ENCODE measurements around the gene EDDM3A.

EDDM3A gene

GRCh38 chr14:20742132-20742531 is 3.6 kb upstream of the EDDM3A start:
- H3K4me3 ChIP-seq (ENCODE audit: low read length), result no peak overlapping the region
- H3K4me1 ChIP-seq (ENCODE audit: control insufficient read depth, low read length), result no peaks in the 10 kb centered on the region
- H3K27ac ChIP-seq (ENCODE audit: low read depth, low read length), result no peak overlapping the region
- 0 out of 2 replicates have a peak, but pooled peaks cover 4% of the 10 kb centered on the region for H3K27me3 ChIP-seq (ENCODE audit: control insufficient read depth, low read length)
- H3K4me2 ChIP-seq (ENCODE audit: low read length), result no peak overlapping the region
- no peaks in the 10 kb centered on the region for H3K9me3 ChIP-seq (ENCODE audit: control insufficient read depth, insufficient read depth, low read length)
- H3K36me3 ChIP-seq (ENCODE audit: control insufficient read depth, low read length), result no peaks in the 10 kb centered on the region
- TF ChIP-seq EZH2phosphoT487 (IDR thresholded peaks at IDR 0.05; ENCODE audit: borderline replicate concordance, low read length) (no peak), CTCF (IDR thresholded peaks at IDR 0.05; ENCODE audit: low read depth, low read length, poor library complexity, severe bottlenecking) (no peak)
- H3K9me2 ChIP-seq (replicated peaks; ENCODE audit: control insufficient read depth, low read length), result no peaks in the 10 kb centered on the region
- no peaks in the 10 kb centered on the region for H3F3A ChIP-seq (ENCODE audit: control insufficient read depth, insufficient read depth)
- no peaks in the 10 kb centered on the region for H4K20me1 ChIP-seq (ENCODE audit: control insufficient read depth, insufficient read depth, low read depth, low read length)
- H3K79me2 ChIP-seq (ENCODE audit: control insufficient read depth, low read length), result no peaks in the 10 kb centered on the region

GRCh38 chr14:20743556-20743955 is 2.1 kb upstream of the EDDM3A start:
- Histone ChIP-seq H3K27ac (ENCODE audit: low read depth, low read length) (no peak overlapping the region), H3K27me3 (ENCODE audit: control insufficient read depth, low read length) (0 out of 2 replicates have a peak, but pooled peaks cover 4% of the 10 kb centered on the region), H3K9me3 (ENCODE audit: control insufficient read depth, insufficient read depth, low read length) (no peaks in the 10 kb centered on the region), H4K20me1 (ENCODE audit: control insufficient read depth, insufficient read depth, low read depth, low read length) (no peaks in the 10 kb centered on the region), H3K36me3 (ENCODE audit: control insufficient read depth, low read length) (no peaks in the 10 kb centered on the region), H3K4me3 (ENCODE audit: low read length) (no peak overlapping the region), H3K4me2 (ENCODE audit: low read length) (no peak overlapping the region), H3K9me2 (replicated peaks; ENCODE audit: control insufficient read depth, low read length) (no peaks in the 10 kb centered on the region), H3K4me1 (ENCODE audit: control insufficient read depth, low read length) (no peaks in the 10 kb centered on the region), H3F3A (ENCODE audit: control insufficient read depth, insufficient read depth) (no peaks in the 10 kb centered on the region), H3K79me2 (ENCODE audit: control insufficient read depth, low read length) (no peaks in the 10 kb centered on the region)
- TF ChIP-seq CTCF (IDR thresholded peaks at IDR 0.05; ENCODE audit: low read depth, low read length, poor library complexity, severe bottlenecking) (no peak), EZH2phosphoT487 (IDR thresholded peaks at IDR 0.05; ENCODE audit: borderline replicate concordance, low read length) (no peak)

- no peak for TF ChIP-seq CTCF (IDR thresholded peaks at IDR 0.05; ENCODE audit: low read depth, low read length, poor library complexity, severe bottlenecking)
- no peak for TF ChIP-seq EZH2phosphoT487 (IDR thresholded peaks at IDR 0.05; ENCODE audit: borderline replicate concordance, low read length)
These were observed 879 bp downstream of the EDDM3A start for GRCh38 chr14:20746566-20746965.

More at GRCh38 chr14:20746566-20746965, 879 bp downstream of the EDDM3A start:
- Histone ChIP-seq H3K4me2 (ENCODE audit: low read length) (no peak overlapping the region), H3K9me2 (replicated peaks; ENCODE audit: control insufficient read depth, low read length) (no peaks in the 10 kb centered on the region), H4K20me1 (ENCODE audit: control insufficient read depth, insufficient read depth, low read depth, low read length) (no peaks in the 10 kb centered on the region), H3K79me2 (ENCODE audit: control insufficient read depth, low read length) (no peaks in the 10 kb centered on the region), H3K36me3 (ENCODE audit: control insufficient read depth, low read length) (no peaks in the 10 kb centered on the region), H3K4me3 (ENCODE audit: low read length) (no peak overlapping the region), H3K27me3 (ENCODE audit: control insufficient read depth, low read length) (0 out of 2 replicates have a peak, but pooled peaks cover 4% of the 10 kb centered on the region), H3F3A (ENCODE audit: control insufficient read depth, insufficient read depth) (no peaks in the 10 kb centered on the region), H3K9me3 (ENCODE audit: control insufficient read depth, insufficient read depth, low read length) (no peaks in the 10 kb centered on the region), H3K27ac (ENCODE audit: low read depth, low read length) (no peak overlapping the region), H3K4me1 (ENCODE audit: control insufficient read depth, low read length) (no peaks in the 10 kb centered on the region)
